ENCODE results near the gene SLC25A41. TPM values are rescaled to one million over a fixed set of nuclear protein-coding genes. Genes with fewer than 3 reads are reported as not detected.
"Not testable (repeated sequence)": the region's sequence is repeated elsewhere in the genome, so short reads cannot be mapped to it uniquely, and the experiment has no call there.

The SLC25A41 gene
- total RNA-seq, 1 donor from 2014 or later = 1.6 TPM

DNA sequence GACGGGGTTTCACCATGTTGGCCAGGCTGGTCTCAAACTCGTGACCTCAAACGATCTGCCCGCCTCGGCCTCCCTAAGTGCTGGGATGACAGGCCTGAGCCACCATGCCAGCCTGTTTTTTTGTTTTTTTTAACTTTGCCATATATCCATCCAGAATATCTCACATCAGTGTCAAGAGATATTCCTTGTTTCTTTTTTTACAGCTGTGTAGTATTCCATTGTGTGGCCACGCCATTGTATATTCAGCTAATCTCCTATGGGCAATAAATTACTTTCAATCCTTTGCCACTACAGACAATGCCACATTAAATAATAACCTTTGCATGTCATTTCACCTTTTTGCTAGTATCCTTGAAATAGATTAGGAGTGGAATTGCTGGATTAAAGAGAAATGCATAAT, 24.2 kb downstream of the SLC25A41 start:
- no peaks in the 10 kb centered on the region for H3K4me1 Mint-ChIP-seq
- no peak overlapping the region for H3K27ac Mint-ChIP-seq (ENCODE audit: unreplicated experiment)
- no peak for DNase-seq (ENCODE audit: low read depth, low spot score)
- no peak for TF ChIP-seq CTCF (conservative IDR thresholded peaks at IDR 0.05)
- no peaks in the 10 kb centered on the region for H3K9me3 Mint-ChIP-seq
- no peaks in the 10 kb centered on the region for H3K27me3 Mint-ChIP-seq (ENCODE audit: low read depth)
- H3K4me3 Mint-ChIP-seq = no peak overlapping the region
- H3K36me3 Mint-ChIP-seq (ENCODE audit: low read depth) = no peaks in the 10 kb centered on the region

DNA sequence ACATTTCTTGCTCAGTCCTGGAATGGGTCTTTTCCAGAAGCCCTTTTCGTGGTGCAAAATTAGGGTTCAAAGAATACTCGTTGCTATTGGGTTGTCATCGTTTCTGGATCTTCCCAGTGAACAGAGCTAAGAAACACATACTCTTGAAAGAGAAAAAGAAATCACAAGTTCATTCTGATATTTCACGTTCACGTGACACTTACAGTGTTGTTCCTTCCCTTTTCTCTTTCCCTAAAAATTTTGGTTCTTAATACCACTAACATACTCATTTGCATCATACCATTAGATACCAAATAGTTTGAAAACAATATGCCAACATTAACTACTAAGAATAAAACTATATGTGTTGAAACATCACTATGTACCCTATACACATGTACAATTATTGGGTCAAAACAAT, 27.2 kb downstream of the SLC25A41 start:
- Mint-ChIP-seq H3K4me1 (peaks cover 21% of the 10 kb centered on the region), H3K9me3 (no peaks in the 10 kb centered on the region), H3K36me3 (ENCODE audit: low read depth) (no peaks in the 10 kb centered on the region), H3K27me3 (ENCODE audit: low read depth) (no peaks in the 10 kb centered on the region), H3K27ac (ENCODE audit: unreplicated experiment) (no peak overlapping the region), H3K4me3 (no peak overlapping the region)
- no peak for TF ChIP-seq CTCF (conservative IDR thresholded peaks at IDR 0.05)
- no peak for DNase-seq (ENCODE audit: low read depth, low spot score)

- Mint-ChIP-seq H3K4me1 (peaks cover 21% of the 10 kb centered on the region), H3K9me3 (no peaks in the 10 kb centered on the region), H3K27ac (ENCODE audit: unreplicated experiment) (peak overlapping the region; percentile 96), H3K36me3 (ENCODE audit: low read depth) (no peaks in the 10 kb centered on the region), H3K4me3 (peak overlapping the region; percentile 81), H3K27me3 (ENCODE audit: low read depth) (no peaks in the 10 kb centered on the region)
- TF ChIP-seq CTCF (conservative IDR thresholded peaks at IDR 0.05) = no peak
- peak; percentile 53 for DNase-seq (ENCODE audit: low read depth, low spot score)
Observed at GRCh38 chr19:6402837-6403608, 30.5 kb downstream of the SLC25A41 start.

GRCh38 chr19:6402058-6402457, 31.5 kb downstream of the SLC25A41 start:
- Mint-ChIP-seq H3K4me3 (peak overlapping the region; percentile 72), H3K36me3 (ENCODE audit: low read depth) (no peaks in the 10 kb centered on the region)

DNA sequence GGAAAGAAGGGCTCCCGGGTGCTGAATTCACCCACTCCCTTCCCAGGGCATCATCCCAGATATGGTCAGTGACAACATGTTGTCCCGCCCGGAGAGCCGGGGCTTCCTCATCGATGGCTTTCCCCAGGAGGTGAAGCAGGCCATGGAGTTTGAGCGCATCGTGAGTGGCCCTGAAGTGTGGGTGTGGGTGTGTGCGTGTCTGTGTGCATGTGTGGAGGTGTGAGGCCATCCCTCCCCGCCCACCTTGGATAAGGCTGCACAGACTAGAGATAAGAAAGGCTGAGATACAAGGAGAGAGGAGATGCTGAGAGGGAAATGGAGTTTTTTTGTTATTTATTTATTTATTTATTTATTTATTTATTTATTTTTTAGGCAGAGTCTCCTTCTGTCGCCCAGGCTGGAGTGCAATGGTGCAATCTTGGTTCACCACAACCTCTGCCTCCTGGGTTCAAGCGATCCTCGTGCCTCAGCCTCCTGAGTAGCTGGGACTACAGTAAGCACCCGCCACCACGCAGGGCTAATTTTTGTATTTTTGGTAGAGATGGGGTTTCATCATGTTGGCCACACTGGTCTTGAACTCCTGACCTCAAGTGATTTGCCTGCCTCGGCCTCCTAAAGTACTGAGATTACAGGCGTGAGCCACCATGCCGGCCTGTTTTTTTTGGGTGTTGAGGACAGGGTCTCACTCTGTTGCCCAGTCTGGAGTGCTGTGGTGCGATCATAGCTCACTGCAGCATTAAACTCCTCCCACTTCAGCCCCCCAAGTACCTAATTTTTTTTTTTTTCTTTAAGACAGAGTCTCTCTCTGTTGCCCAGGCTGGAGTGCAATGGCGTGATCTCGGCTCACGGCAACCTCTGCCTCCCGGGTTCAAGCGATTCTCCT, 33.3 kb downstream of the SLC25A41 start:
- DNase-seq (ENCODE audit: low read depth, low spot score); H3K36me3 Mint-ChIP-seq (ENCODE audit: low read depth); H3K9me3 Mint-ChIP-seq; H3K27me3 Mint-ChIP-seq (ENCODE audit: low read depth); H3K27ac Mint-ChIP-seq (ENCODE audit: unreplicated experiment); H3K4me3 Mint-ChIP-seq: not testable (repeated sequence)
- peaks cover 21% of the 10 kb centered on the region for H3K4me1 Mint-ChIP-seq

More at GRCh38 chr19:6402058-6402457, 31.5 kb downstream of the SLC25A41 start:
- no peak for TF ChIP-seq CTCF (conservative IDR thresholded peaks at IDR 0.05)
- peaks cover 21% of the 10 kb centered on the region for H3K4me1 Mint-ChIP-seq
- DNase-seq (ENCODE audit: low read depth, low spot score) = no peak
- peak overlapping the region; percentile 95 for H3K27ac Mint-ChIP-seq (ENCODE audit: unreplicated experiment)
- H3K9me3 Mint-ChIP-seq = no peaks in the 10 kb centered on the region
- no peaks in the 10 kb centered on the region for H3K27me3 Mint-ChIP-seq (ENCODE audit: low read depth)
